NCI-H510A treated with DMSO at 0.1 percent for 48 hours (cell line): ENCODE results near the gene CTBP2.
A peak's percentile ranks its signal among the peaks of the same experiment; 100 is the strongest.

ENCODE experiments used
- DNase-seq: peaks from one replicate; lab custom pipeline; 2025; lab: John Stamatoyannopoulos, UW

CTBP2 gene

DNA sequence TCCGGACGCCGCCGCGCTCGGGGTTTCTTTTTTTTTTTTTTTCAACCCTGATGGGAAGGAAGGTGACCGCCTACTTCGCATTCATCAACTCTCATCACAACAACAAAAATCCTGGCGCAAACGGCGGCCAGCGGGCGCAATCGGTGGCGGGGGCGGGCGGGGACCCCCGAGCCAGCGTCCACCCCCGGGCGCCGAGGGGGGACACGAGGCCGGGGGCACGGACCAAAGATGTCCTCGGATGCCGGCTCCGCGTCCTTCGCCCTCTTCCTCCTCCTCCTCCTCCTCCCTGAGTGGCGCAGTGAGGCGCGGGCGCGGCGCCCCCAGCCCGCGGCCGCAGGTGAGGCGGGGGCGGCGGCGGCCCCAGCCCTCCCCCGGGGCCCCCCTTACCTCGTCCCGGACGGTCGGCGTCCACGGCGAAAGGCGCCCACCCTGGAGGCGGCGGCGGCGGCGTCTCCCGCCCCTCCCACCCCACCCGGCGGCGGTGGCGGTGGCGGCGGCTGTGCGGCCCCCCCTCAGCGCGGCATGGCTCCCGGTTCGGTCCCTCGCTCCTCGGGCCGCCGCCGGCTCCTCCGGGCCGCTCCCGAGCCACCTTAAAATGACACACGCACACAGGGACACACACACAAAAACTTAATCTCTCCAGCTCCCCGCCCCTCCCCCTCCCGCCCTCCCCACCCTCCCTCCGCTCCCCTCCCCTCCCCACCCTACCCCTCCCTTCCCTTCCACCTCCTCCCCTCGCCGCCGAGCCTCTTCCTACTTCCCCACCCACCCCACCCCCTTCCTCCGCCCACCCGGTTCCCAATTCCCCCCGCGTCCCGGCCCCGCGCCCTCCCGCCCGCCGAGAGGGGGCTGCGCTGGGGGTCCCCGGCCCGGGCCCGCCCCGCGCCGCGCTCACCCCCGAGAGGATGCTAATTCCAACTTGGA lies at the start of gene CTBP2:
Gene CTBP2, minus strand, starts transcription at position 632 of the 924 bp plus-strand sequence.
- DNase-seq: peak; percentile 33

DNA sequence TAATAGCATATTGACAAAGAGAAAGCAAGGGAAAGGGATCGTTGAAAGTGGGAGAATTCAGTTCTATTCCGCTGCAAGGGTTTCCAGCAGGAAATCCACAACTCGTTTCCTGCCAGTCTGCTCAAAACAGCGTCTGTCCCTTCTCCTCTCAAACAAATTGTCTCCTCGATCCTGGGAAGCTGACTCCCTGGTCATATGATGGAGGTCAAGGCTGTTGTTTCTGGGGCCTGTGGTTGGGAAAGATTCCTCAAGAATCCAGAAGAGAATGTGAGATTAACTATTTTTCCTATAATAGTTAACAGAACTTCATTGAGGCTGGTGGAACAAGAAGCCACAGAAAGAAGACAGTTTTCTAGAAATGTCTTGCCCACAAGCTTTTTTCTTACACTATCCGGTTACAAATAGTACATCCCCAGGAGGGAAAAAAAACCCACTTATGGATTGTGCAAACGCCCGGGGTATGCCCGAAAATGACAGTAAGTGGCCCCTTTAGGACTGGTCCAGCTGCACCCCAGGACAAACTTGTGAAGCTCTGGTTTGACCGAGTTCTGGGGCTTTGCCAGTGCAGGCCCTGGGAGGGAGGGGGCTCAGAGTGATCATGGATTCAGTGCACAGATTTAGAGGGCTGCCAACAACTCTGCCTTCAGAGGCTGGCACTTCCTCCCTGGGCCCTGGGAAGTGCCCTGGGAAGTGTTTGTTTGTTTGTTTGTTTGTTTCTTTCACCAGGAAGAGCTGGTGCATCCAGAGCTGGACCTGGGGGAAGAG lies 49.4 kb upstream of the CTBP2 start:
- DNase-seq: no peak

DNA sequence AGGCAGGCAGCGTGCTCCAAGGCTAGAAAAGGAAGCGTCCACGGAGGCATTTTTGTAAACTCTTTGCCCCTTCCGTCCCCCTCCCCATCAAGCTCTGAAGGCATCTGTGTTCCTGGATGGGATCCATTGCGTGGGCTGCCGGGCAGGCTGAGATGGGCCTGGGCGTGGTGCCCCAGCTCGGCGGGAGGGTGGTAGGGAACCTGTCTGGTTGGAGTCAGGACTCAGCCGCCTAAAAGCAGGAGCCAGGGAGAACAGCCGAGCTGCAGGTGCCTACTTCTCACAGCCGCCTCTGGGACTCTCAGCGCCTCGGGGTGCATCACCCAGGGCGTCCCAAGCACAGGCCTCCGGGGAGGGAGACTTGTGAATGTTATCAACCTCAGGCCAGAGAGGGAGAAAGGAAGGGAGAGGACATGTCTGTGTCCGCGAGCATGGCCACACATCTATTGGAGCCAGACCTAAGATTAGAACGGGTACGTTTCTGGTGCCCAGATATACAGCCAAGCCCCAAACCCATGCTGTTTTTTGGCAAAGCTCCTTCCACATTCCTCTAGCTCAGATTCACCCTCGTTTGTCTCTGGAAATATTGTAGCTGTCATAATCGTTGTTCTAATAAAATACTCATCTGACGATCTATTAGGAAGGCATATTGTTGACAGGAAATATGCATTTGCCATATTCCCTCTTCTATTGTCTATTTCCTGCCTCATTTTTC lies 48.6 kb upstream of the CTBP2 start:
- no peak for DNase-seq

DNA sequence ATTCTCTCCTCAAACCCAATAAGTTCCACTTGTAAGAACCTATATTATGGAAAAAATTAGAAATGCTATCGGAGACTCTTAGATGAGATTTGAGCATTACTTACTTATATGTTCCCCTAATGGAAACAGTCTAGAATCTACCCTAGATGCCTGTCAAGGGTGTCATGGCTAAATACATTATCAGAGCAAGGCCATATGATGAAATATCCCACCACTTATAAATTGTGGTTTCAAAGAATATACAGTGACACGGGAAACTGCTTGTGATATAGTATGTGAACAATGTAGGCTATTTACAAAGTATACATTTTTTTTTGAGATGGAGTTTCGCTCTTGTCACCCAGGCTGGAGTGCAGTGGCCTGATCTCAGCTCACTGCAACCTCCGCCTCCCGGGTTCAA lies 46.3 kb upstream of the CTBP2 start:
- no peak for DNase-seq

DNA sequence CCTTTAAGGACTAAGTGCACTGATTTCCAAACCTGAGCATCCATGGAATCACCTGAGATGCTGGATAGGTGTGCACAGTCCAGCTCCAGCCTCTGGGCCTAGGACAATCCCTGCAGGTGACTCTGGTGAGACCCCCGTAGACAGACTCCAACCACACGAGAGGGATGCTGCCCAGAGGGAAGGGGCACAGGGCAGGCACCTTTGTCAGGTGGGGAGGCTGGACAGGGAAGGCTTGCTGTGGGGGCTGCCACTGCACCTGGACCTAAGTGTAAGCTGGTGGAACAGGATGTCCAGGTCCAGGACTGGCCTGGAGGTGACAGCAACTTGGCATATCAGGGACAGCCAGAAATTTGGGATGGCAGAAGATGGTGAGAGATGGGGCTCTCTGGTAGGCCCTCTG lies 45.1 kb upstream of the CTBP2 start:
- no peak for DNase-seq

DNA sequence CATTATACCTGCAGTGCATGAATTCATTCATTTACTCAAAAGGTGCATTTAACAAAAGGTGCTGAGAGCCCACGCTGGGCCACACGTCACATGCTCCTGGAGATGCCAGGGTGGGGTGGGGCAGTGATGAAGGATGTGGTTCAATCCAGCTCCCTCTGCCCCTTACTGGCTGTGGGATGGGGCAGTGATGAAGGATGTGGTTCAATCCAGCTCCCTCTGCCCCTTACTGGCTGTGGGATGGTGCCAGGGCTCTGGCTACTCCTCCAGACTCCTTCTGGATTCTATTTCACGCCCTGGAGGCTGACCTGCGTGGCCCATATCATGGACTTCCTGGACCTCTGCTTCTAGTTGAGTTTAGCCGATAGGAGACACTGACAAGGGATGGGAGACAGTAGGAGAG lies 44.0 kb upstream of the CTBP2 start:
- DNase-seq: no peak

DNA sequence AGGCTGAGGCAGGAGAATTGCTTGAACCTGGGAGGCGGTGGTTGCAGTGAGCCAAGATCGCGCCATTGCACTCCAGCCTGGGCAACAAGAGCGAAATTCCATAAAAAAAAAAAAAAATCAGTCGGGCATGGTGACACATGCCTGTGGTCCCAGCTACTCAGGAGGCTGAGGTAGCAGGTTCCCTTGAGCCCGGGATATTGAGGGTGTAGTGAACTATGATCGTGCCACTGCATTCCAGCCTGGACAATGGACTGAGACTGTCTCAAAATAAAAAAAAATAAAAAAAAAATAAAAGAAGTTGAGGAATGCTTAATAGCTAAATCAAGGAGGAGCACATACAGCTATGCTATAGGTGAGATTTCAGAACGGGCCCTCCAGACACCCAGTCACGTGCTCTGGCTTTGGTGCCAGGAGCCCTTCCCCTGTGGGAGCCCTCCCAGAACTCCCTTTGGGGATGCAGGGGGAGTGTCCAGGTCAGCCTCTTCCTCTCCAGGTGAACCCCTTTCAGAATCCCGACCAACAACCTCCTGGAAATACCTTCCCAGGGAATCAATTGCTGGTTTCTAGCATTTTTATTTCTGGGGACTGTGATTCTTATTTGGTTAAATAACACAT lies 42.9 kb upstream of the CTBP2 start:
- DNase-seq: no peak

DNA sequence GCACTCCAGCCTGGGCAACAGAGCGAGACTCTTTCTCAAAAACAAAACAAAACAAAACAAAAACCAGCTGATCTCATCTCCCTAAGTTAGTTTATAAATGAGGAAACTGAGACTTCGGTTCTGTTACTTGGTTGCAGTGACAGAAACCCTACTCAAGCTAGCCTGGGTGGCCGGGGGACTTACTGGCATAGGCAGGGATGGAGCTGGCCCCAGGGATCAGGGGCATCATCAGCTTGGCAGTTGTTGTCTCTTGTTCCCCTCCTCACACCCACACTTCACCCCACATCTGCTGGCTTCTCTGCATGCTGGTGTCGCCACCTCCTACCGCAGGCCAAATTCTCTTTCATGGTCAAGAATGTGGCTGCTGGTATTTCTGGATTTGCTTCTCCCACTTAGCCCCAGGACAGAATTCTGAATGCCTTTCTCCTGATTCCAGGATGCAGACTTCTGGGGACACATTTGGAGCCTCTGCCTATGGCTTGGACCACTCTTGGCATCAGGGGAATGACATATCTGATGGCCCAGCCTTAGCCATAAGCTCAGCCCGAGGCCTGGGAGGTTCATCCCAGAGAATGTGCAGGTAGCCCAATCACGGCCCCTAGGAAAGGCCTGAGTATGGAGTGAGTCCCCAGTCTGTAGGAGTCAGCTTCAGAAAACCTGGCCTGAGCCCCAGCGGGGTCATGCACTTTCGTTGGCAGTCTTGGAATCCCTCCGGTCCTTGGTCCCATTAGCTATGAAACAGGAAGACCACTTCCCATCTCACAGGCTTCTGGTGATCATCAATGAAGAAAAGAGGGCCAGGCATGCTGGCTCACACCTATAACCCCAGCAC lies 41.6 kb upstream of the CTBP2 start:
- no peak for DNase-seq

DNA sequence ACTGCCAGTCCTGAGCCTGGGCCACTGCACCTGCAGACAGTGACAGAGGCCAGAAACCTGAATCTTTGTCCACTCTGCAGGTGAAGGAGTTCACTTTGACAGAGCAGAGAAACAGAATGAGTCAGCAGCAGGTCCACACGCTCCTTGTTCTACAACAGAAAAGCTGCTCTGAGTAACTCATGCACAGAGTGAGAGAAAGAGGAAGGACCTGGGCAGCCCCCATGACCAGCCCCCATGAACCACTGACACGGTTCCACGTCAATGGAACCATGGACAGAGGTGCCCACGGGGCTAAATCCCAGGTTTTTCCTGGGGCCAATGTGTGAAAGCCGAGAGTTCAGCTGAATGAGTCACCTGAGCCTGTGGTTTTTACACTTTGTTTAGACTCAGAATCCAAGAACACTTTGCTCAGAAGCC lies 40.8 kb upstream of the CTBP2 start:
- no peak for DNase-seq

DNA sequence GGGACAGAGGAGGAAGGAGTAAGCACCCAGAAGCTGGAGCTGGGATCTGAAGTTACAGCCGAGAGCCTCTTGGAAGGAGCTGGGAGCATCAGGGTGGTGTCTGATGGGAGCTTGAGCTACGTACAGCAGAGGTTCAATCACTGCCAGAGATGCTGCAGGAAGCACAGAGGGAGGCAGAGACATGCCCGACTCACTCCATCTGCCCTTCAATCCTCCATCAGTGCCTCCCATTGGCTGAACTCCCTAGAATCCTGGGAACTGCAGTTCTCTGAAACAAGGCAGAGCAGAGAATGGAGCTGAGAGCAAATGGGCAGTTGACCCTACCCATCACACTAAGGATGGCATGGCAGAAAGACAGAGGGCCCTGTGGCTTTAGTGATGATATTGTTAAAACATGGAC lies 40.0 kb upstream of the CTBP2 start:
- no peak for DNase-seq

DNA sequence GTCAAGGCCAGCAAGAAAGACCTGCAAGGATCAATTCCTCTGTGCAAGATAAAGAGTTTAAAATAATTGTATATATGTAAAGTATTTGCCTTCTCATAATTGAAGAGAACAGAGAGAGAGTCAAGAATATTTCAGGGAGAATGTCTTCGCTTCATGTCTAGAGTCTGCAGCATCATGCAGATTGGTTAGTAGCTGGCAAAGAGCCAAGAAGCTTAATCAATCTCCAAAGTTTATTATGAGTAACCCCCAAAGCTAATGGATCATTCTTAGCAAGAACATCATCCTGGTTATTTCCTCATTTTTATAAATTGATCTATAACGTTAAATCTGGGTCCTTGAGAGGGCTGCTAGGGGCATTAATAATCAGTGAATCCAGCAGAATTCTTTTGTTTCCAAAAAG lies 38.9 kb upstream of the CTBP2 start:
- DNase-seq: no peak

DNA sequence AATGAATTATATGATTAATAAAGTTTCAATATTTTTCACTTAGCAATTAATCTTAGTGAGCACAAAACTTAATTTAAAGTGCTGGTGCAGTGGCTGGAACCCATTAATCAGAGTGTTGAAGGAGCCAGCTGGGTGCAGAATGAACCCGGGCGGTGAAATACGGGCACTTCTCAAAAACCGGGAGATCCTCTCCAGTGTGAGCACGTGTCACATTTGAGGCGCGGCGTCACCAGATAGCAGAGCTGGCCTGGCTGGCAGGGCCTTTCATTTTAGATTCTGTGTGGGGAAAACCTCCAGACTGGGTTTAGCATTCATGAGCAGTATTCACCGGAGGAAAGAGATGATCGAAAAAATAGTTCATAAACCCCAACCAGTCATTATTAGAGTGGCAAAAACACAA lies 34.5 kb upstream of the CTBP2 start:
- no peak for DNase-seq

DNA sequence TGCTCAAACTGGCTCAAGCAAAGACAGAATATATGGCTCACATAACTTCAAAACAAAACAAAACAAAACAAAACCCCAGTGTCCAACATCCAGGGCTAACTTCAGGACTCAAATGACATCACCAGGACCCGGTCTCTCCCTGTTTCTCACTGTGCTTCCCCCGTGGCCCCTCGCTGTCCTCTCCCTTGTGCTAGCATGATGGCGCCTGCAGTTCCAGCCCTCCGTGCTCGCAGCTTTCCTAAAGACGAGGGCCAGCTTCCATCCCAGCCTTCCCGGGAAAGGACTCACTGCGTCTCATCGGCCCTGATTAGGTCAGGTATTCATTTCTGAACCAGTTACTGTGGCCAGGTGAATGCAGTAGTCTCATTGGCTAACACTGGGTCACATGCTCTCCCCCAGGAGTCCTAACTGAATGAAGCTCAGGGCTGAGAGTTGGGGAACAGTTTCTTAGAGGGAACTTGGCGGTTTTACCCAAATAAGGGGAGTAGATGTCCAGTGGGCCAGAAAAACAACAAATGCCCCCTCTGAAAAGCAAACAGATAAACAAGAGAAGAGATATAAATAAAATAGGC lies 33.0 kb upstream of the CTBP2 start:
- DNase-seq: no peak

DNA sequence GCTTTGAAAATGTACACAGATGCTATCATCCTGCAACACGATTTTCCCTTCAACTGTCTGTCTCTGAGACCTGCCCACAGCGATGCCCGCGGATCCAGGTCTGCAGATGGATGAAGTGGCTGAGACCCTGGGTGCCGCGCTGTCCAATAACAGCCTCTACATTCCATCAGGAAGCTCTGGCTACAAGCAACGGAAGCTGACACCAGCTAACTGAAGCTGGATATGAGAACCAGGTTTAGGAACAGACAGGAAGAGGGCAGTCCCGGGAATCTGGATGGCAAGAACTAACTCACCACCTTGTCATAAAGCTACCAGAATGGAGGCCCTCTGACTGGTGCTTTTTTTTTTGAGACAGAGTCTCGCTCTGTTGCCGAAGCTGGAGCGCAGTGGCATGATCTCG lies 32.3 kb upstream of the CTBP2 start:
- DNase-seq: no peak

DNA sequence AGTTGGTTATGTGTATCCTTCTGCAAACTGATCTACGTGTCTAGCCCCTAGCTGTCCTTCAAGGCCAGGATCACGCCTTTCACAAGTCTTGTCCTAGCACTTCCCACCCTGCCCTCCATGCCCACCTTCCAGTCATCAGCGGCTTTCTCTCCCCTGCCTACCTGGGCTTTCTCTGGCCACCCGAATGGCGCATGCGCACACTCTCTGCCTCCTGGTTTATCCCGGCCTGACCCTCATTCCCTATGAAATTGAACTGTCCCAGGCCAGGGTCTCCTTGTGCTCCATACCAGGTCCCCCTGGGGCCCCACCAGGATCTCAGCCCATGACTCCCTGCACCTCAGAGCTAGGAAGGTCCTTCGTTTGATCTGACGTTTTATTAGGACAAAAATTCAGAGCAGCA lies 31.6 kb upstream of the CTBP2 start:
- DNase-seq: no peak

DNA sequence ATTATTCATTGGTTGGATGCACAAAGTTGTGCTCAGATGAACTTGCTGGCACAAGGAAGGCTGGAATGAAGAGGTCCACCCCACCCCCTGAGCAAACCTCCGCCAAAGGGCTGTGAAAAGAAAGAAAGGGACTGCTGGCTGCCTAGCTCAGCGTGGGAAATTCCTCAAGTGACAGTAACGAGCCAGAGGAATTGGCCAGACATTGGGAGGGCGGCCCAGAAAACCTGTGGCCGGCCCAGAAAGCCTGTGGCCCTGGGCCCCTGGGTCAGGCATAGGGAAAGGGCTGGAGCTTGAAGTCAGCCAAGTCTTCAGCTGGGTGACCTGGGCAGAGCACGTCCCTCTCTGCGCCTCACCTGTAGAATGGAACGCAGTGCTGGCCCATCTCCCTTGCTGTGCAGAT lies 30.6 kb upstream of the CTBP2 start:
- DNase-seq: no peak

DNA sequence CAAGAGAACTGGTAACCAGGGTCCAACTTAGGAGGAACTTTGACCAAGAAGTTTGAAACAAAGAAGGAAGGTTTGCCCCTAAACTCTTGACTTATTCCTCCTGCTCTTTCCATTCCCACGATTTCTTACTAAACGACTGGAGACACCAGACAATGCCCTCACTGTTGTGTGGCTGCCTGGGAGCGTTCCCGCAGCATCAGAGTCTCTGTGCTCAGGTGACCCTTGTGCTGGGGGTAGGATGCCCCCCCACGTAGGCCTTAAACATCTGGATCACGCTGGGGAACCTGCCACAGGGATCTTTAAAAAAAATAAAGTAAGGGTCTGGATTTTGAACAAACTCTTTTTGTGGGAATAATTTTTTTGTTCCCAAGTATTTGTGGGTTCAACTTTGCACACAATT lies 30.1 kb upstream of the CTBP2 start:
- no peak for DNase-seq

DNA sequence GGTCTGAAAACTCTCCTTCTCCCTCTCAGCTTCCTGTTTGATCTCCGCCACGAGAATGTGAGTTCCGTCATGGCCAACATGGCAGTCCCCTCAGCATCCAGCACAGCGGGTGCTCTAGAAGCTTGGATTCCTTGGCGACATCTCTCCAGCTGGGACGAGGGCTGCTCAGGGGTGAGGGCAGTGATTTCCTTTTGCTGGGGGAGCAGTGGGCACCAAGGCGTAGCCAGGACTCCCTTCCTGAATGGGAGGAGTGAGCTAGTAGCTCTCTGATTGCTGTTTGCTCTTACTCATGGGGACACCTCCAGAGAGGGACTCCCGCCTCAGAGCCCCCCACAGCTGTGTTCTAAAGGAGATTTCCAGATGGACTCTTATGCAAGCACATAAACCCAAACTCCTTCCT lies 28.8 kb upstream of the CTBP2 start:
- DNase-seq: no peak

DNA sequence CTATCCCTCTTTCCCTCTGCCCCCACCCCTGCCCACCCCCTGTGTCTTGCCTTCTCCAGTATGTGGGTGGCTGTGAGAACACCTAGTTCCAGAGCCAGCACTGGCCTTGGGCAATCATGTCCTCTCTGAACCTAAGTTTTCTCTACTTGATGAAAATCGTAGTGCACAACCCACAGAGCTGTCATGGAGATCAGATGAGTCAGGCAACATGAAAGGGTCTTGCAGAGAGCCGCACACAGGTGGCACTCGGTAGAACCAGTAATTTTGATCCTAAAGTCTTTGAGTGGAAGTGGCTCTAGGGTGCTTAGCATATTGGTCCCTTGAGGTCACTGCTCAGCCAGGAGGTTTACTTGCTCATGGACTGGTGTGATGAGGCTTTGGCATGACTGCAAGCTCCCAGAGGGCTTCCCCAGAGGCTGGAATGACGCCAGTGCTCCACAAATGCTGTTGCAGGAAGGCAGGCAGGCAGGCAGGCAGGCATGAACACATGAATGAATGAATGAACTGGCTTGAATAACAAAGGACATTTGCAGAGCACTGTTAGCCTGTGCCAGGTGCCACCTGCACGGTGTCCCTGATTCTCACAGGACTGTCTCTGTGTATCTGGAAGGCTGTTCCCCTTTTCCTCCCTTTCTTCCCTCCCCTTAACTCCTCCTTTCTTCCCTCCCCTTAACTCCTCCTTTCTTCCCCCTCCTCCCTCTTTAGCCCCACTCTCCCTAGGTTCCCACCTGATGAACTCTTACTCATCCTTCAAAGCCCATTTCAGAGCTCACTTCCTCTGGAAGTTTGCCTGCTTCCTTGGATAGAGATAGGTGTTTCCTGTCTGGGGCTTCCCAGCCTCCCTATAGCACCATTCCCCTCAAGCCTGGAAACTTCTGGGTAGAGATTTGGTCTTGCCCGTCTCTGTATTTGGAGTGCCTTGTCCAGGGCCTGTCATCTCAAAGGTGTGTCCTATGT lies 27.2 kb upstream of the CTBP2 start:
- no peak for DNase-seq
